Uterus (tissue), 4 donors: ENCODE measurements around the gene SPATA31E1. TPM values are rescaled to one million over a fixed set of nuclear protein-coding genes. Genes with fewer than 3 reads are reported as not detected.
"Not testable (repeated sequence)": the region's sequence is repeated elsewhere in the genome, so short reads cannot be mapped to it uniquely, and the experiment has no call there.

Experiments used
- DNase-seq, 2 donors: peaks; one replicate each; pipeline ENCODE4 v3.0.0-alpha.2; 2019 to 2020
- H3K27ac ChIP-seq, 2 donors: fragments of 200-600 bp; sonication (generic); 1 replicate in 1 of 2; 2 replicates in 1 of 2; pipeline ENCODE4 v1.5.1; 2016 to 2018
- H3K27me3 ChIP-seq, 2 donors: fragments of 200-600 bp; sonication (generic); one replicate each; pipeline ENCODE4 v1.5.1; 2018 to 2019; ENCODE audit warnings: control low read depth in 1 of 2
- H3K36me3 ChIP-seq, 2 donors: fragments of 200-600 bp; sonication (generic); one replicate each; pipeline ENCODE4 v1.5.1; 2019; ENCODE audit warnings: control low read depth in 1 of 2
- H3K4me1 ChIP-seq, 2 donors: fragments of 200-600 bp; sonication (generic); one replicate each; pipeline ENCODE4 v1.5.1; 2018 to 2019; ENCODE audit warnings: control low read depth in 1 of 2
- H3K4me3 ChIP-seq, 2 donors: fragments of 200-600 bp; sonication (generic); 1 replicate in 1 of 2; 2 replicates in 1 of 2; pipeline ENCODE4 v1.5.1; 2018 to 2019; ENCODE audit warnings: mild to moderate bottlenecking in 1 of 2
- H3K9me3 ChIP-seq, 2 donors: fragments of 200-600 bp; sonication (generic); one replicate each; pipeline ENCODE4 v1.5.1; 2019; ENCODE audit warnings: control low read depth in 1 of 2
- POLR2A ChIP-seq, 2 donors: fragments of 450-650 bp; IDR thresholded peaks; one replicate each; pipeline ENCODE4 v1.6.1; 2016; ENCODE audit warnings: antibody characterized with exemption in 2 of 2, mild to moderate bottlenecking in 1 of 2, moderate library complexity in 1 of 2
- intact Hi-C: fragments of 100-400 bp; cut with DNase I; formaldehyde crosslinking; loops from one replicate; pipeline ENCODE4 v1.15.1; 2023; ENCODE audit warnings: low total_unique reads
- total RNA-seq, 4 donors: library from RNA; depleted of rRNA in 3 of 4; stranded (reverse); fragments of >200 nt in 3 of 4; gene quantifications; one replicate each; pipeline versions ENCODE4 v1.1.0 to v1.2.4, GENCODE V29; 2014 to 2023
- TF ChIP-seq, protein P1 (sequence below), 4 experiments: fragments of 200-600 bp in 2 of 4; fragments of 450-650 bp in 2 of 4; sonication (generic) in 2 of 4; IDR thresholded peaks; one replicate each; pipeline ENCODE4 v1.5.1; 2016 to 2019; ENCODE audit warnings: antibody characterized with exemption in 4 of 4, mild to moderate bottlenecking in 2 of 4, moderate library complexity in 1 of 4
- donor health status: DM: yes; HTN: yes; CAD: no.

SPATA31E1 gene
- total RNA-seq, 4 donors from 2014 or later = not detected

DNA sequence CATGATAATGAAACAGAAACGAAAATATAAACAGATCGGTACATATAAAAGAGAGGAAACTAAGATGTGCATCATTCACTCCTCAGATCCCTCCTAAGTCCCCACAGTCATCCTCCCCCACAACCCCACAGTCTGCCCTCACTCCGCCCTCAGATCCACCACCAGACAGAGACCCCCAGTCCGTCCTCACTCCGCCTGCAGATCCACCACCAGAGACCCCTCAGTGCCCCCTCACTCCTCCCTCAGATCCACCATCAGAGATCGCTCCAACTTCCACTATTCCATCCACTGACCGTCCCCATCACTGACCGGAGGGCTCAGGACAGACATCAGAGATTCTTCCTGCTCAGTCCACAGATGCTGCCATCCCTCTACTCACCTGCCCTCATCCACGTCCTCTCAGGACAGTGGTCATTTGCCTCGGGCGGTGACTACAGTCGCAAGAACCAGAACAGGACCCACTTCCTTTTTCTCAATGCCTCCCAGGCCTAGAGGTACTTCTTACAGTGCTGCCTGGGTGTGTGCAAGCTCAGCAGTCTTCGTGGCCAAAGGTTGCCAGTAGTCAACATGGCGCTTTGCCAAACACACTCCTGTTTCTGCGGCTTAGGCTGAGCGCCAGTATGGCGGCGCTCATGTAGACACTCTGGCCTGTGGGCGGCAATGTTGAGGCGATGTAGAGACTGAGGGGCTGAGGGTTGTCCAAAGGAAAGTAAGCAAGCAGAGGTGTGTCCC is 26.8 kb downstream of the SPATA31E1 start:
- intact Hi-C loops = no loop called here
- Histone ChIP-seq H3K27me3 (no peaks in the 10 kb centered on the region), H3K27ac (no peak overlapping the region), H3K4me1 (no peaks in the 10 kb centered on the region), H3K4me3 (no peak overlapping the region), H3K36me3 (no peaks in the 10 kb centered on the region), H3K9me3 (no peaks in the 10 kb centered on the region)
- TF ChIP-seq, protein P1, sequence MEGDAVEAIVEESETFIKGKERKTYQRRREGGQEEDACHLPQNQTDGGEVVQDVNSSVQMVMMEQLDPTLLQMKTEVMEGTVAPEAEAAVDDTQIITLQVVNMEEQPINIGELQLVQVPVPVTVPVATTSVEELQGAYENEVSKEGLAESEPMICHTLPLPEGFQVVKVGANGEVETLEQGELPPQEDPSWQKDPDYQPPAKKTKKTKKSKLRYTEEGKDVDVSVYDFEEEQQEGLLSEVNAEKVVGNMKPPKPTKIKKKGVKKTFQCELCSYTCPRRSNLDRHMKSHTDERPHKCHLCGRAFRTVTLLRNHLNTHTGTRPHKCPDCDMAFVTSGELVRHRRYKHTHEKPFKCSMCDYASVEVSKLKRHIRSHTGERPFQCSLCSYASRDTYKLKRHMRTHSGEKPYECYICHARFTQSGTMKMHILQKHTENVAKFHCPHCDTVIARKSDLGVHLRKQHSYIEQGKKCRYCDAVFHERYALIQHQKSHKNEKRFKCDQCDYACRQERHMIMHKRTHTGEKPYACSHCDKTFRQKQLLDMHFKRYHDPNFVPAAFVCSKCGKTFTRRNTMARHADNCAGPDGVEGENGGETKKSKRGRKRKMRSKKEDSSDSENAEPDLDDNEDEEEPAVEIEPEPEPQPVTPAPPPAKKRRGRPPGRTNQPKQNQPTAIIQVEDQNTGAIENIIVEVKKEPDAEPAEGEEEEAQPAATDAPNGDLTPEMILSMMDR (IDR thresholded peaks at IDR 0.05) = no peak
- no peak for TF ChIP-seq POLR2A (IDR thresholded peaks at IDR 0.05)
- no peak for DNase-seq

DNA sequence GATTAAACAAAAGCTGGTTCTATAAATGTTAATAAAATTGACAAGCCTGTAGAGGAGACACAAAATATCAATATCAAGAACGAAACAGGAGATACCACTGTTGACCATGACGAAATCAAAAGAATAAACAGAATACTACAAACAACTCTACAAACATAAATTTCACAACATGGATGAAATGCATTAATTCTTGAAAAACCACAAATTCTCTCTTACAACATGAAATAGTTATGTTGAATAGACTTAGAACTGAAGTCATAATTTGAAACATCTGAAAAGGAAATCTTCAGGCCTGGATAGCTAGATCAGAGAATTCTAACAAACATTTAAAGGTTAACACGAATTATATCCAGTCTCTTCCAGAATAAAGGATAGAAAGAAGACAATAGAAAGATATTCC is 28.1 kb downstream of the SPATA31E1 start:
- Histone ChIP-seq H3K4me3 (no peak overlapping the region), H3K27me3 (no peaks in the 10 kb centered on the region), H3K9me3 (no peaks in the 10 kb centered on the region), H3K27ac (no peak overlapping the region), H3K36me3 (no peaks in the 10 kb centered on the region), H3K4me1 (no peaks in the 10 kb centered on the region)
- intact Hi-C loops = no loop called here
- DNase-seq = no peak
- TF ChIP-seq, protein P1 (IDR thresholded peaks at IDR 0.05) = no peak
- no peak for TF ChIP-seq POLR2A (IDR thresholded peaks at IDR 0.05)

DNA sequence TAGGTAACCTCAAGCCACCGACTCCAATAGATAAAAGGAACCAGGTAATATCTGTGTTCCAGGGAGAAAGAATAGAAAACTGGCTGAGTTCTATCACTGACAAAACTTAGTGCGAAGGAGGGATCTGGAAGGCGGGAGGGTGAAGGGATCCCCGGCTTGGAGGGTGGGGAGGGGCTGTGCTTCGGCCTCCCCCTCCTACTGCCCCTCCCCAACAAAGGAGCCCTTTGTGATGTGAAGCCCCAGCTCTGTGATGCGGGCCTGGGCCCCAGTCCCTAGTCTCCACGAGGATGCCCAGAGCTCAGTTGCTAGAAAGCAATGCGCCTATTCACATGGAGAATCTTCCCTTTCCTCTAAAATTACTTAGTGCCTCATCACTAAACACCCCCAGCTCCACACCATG is 35.0 kb downstream of the SPATA31E1 start, which contains the start of gene SPATA31C1:
SPATA31C1 (plus strand) TSS at position 301 of the 400 bp plus-strand sequence.
- DNase-seq, H3K4me1 ChIP-seq, H3K4me3 ChIP-seq, H3K27me3 ChIP-seq, intact Hi-C loops, H3K36me3 ChIP-seq, H3K27ac ChIP-seq, H3K9me3 ChIP-seq: not testable (repeated sequence)

DNA sequence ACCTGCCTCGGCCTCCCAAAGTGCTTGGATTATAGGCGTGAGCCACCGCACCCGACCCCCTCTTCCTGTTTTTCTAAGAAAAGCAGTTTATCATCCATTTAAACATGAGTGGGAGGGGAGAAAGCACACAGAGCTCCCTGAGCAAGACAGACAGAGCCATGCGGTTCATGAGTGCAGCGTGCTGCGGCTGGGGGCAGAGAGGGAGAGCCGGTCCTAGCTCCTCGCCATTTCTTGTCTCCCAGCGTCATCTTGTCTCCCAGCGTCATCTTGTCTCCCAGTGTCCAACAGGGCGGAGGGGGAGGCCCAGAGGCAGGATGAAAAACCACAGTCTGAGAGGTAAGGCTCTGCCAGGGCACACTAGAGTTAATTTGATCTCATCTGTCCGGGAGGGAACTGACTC is 36.3 kb downstream of the SPATA31E1 start:
- DNase-seq, H3K27me3 ChIP-seq, H3K27ac ChIP-seq, H3K36me3 ChIP-seq, H3K4me3 ChIP-seq, H3K9me3 ChIP-seq, intact Hi-C loops, H3K4me1 ChIP-seq: not testable (repeated sequence)

DNA sequence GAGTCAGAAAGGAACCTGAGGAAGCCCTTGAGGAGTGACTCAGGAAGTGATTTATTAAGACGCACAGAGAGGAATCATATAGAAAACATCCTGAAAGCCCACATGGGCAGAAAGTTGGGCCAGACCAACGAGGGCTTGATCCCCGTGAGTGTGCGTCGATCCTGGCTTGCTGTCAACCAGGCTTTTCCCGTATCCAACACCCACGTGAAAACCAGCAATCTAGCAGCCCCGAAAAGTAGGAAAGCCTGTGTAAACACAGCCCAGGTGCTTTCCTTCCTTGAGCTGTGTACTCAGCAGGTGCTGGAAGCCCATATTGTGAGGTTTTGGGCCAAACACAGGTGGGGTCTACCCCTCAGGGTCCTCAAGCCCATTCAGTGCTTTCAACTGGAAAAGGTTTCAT is 38.9 kb downstream of the SPATA31E1 start:
- H3K36me3 ChIP-seq, H3K4me3 ChIP-seq, H3K4me1 ChIP-seq, DNase-seq, H3K27me3 ChIP-seq, H3K9me3 ChIP-seq, H3K27ac ChIP-seq, intact Hi-C loops: not testable (repeated sequence)

DNA sequence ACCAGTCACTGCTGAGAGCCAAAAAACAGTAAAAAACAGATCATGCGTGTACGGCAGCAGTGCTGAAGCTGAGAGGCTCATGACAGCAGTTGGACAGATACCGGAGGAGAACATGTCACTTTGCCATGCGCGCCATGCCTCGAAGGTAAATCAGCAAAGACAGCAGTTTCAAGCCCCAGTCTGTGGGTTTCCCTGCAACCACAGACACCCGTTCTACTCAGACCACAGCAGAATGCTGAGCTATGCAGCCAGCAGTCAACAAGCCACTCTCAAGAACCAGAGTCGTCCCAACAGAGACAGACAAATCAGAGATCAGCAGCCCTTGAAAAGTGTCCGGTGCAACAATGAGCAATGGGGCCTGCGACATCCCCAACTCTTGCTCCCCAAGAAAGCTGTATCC is 40.3 kb downstream of the SPATA31E1 start:
- intact Hi-C loops, H3K27me3 ChIP-seq, H3K9me3 ChIP-seq, H3K27ac ChIP-seq, H3K4me3 ChIP-seq, H3K36me3 ChIP-seq, DNase-seq, H3K4me1 ChIP-seq: not testable (repeated sequence)

DNA sequence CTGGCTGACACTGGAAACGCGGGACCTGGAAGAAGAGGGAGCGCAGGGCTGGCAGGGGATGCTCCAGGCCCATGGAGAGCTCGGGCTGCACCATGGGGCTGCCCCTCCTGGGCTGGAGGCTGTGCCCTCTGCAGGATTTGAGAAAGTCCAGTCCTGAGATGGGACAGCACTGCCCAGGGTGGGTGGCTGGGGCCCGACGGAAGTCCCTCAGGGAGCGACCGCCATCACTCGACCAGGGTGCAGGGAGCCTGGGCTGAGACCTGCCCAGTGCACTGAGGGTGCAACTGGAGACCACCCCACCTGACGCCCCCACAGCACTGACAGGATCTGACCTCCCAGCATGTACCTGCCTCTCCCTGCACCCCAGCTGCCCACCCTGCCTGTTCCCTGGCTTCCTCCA is 42.2 kb downstream of the SPATA31E1 start:
- H3K27ac ChIP-seq, H3K9me3 ChIP-seq, H3K4me1 ChIP-seq, DNase-seq, H3K4me3 ChIP-seq, H3K36me3 ChIP-seq, intact Hi-C loops, H3K27me3 ChIP-seq: not testable (repeated sequence)

DNA sequence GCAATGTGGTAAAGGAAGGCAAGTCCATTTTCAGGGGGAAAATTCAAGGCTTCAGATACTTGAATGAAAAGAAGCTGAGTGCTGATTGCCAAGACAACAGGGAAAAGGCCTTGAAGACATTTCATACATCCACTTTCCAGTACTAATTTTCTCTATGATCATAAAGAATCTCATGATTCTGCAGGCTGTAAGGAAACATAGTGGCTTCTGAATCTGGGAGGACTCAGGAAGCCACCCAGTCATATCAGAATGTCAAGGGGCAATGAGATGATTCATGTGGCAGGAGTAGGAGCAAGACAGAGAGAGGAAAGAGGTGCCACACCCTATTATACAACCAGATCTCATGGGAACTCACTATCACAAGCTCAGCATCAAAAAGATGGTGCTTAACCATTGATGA is 46.5 kb downstream of the SPATA31E1 start:
- H3K4me3 ChIP-seq, intact Hi-C loops, H3K27me3 ChIP-seq, DNase-seq, H3K36me3 ChIP-seq, H3K27ac ChIP-seq, H3K9me3 ChIP-seq, H3K4me1 ChIP-seq: not testable (repeated sequence)

DNA sequence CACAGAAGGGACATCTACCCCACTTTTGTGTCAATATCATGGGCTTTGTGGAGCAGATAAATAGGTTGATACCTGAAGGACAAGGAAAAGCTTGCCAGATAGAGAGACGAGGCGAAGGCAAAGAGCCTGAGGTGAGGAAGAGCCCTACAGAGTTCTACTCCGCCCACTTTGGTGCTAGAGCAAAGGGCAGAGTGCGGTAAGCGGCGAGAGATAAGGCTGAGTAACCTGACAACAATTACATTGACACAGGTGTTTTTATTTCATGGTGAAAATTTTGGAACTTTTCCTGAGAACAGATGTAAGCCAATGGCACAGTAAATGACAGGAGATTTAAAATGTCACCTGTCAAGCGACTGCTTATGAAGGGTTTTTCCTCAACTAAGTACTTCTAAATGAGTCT is 51.8 kb downstream of the SPATA31E1 start:
- H3K27ac ChIP-seq, H3K9me3 ChIP-seq, H3K27me3 ChIP-seq, H3K36me3 ChIP-seq, intact Hi-C loops, H3K4me3 ChIP-seq, DNase-seq, H3K4me1 ChIP-seq: not testable (repeated sequence)

DNA sequence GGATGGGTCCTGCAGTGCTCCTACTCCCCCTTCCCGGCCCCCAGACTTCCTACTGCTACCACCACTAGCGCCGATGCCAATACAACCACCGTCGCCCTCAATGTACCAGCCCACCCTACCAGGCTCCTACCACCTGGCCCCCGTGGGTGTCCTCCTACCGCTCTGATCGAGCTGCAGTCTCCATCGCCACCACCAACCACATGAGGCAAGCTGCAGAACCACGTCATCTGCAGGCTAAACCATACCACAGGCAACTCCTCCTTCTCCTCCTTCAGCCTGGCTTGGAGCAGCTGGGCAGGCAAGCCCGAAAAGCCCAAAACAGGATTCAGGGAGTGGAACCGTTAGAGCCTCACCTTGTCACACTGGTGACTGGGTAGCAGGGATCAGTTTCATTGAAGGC is 54.7 kb downstream of the SPATA31E1 start:
- H3K4me3 ChIP-seq, H3K4me1 ChIP-seq, H3K27ac ChIP-seq, intact Hi-C loops, H3K36me3 ChIP-seq, H3K9me3 ChIP-seq, H3K27me3 ChIP-seq, DNase-seq: not testable (repeated sequence)

DNA sequence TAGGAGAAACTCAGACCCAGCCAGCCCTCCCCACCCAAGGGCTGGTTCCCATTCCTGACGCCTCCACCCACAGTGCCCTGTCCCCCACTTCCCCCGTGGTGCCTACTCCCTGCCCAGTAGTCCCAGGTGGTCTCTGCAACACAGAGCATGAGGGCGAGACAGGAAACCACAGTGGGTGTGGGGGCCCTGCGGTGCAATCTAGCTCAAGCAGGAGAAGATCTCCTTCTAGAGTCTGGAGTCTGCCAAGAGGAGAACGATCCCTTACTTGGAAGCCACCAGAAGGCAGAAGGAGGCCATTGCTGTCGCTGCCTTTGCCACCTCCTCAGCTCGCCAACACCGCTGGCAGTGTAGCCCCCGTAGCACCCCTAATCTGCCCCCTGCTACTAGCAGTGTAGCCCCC is 55.2 kb downstream of the SPATA31E1 start:
- H3K4me1 ChIP-seq, intact Hi-C loops, H3K36me3 ChIP-seq, H3K27me3 ChIP-seq, H3K4me3 ChIP-seq, DNase-seq, H3K27ac ChIP-seq, H3K9me3 ChIP-seq: not testable (repeated sequence)

DNA sequence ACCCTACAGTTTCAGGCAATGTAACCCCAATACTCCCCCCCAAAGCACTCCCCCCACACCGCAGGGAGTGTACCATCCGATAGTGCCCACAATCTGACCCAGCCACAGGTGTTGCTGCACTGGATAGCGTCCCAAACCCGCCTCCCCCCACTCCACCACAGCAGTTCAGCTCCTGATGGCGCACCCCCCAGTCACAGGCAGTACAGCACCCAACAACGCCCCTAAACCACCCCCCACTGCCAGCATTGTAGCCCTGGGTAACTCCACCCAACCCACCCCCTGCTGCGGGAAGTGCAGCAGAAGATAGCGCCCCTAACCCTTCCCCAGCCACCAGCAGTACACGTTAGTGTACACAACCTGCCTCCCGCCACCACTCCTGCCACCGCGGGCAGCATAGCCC is 55.7 kb downstream of the SPATA31E1 start:
- intact Hi-C loops, H3K4me1 ChIP-seq, H3K36me3 ChIP-seq, H3K27ac ChIP-seq, H3K9me3 ChIP-seq, H3K4me3 ChIP-seq, H3K27me3 ChIP-seq, DNase-seq: not testable (repeated sequence)
